HG03520 (cell line): ENCODE data around the gene PLOD3.
A peak's percentile ranks its signal among the peaks of the same experiment; 100 is the strongest.

Experiments
- ATAC-seq: cut with Tn5 transposase; IDR thresholded peaks from one replicate; pipeline ENCODE4 v1.9.1; 2021; ENCODE audit warnings: mild to moderate bottlenecking, moderate library complexity; ENCODE audit not compliant: unreplicated experiment

Gene PLOD3

GRCh38 chr7:101239191-101239950 is 22.0 kb upstream of the PLOD3 start:
- no peak for ATAC-seq

GRCh38 chr7:101238226-101239182 is 21.1 kb upstream of the PLOD3 start:
- no peak for ATAC-seq

- no peak for ATAC-seq
Observed at GRCh38 chr7:101237206-101238067, 20.1 kb upstream of the PLOD3 start, which contains the start of gene CLDN15. TSS of gene CLDN15 (minus strand) at chr7:101237802. CDS start at chr7:101237581, 221 bp downstream.

- ATAC-seq: no peak
Observed at GRCh38 chr7:101236292-101236835, 19.0 kb upstream of the PLOD3 start.

GRCh38 chr7:101235522-101235921 is 18.1 kb upstream of the PLOD3 start:
- no peak for ATAC-seq

GRCh38 chr7:101235050-101235449 is 17.7 kb upstream of the PLOD3 start:
- no peak for ATAC-seq

GRCh38 chr7:101234636-101235035 is 17.3 kb upstream of the PLOD3 start:
- ATAC-seq: no peak

GRCh38 chr7:101233907-101234547 is 16.6 kb upstream of the PLOD3 start:
- ATAC-seq: no peak

- ATAC-seq: no peak
Observed at GRCh38 chr7:101232141-101232850, 14.9 kb upstream of the PLOD3 start.

- ATAC-seq: no peak
Observed at GRCh38 chr7:101231644-101232043, 14.3 kb upstream of the PLOD3 start.

GRCh38 chr7:101226721-101227120 is 9.3 kb upstream of the PLOD3 start:
- ATAC-seq: no peak

GRCh38 chr7:101225650-101226049 is 8.3 kb upstream of the PLOD3 start:
- no peak for ATAC-seq

GRCh38 chr7:101223528-101223927 is 6.1 kb upstream of the PLOD3 start:
- ATAC-seq: no peak

- ATAC-seq: no peak
Observed at GRCh38 chr7:101222275-101222830, 5.0 kb upstream of the PLOD3 start.

GRCh38 chr7:101220295-101220694 is 2.9 kb upstream of the PLOD3 start:
- no peak for ATAC-seq

GRCh38 chr7:101218236-101219125 is 1.1 kb upstream of the PLOD3 start:
- ATAC-seq: no peak

- peak; percentile 13 for ATAC-seq
Observed at GRCh38 chr7:101216860-101217387, 457 bp downstream of the PLOD3 start.
